AG04450 (cell line): Measurements from ENCODE around the gene RIN3. TPM values are rescaled to one million over a fixed set of nuclear protein-coding genes. Genes with fewer than 3 reads are reported as not detected.

Experiments
- CTCF ChIA-PET: fragments of 300-600, 350-600 bp; formaldehyde crosslinking; extraction: SDS; loops from one replicate; lab custom pipeline; 2022; ENCODE audit warnings: antibody characterized with exemption, inconsistent platforms; lab: Charles Lee
- POLR2A ChIA-PET: fragments of 350-600 bp; formaldehyde crosslinking; extraction: SDS; loops from one replicate; lab custom pipeline; 2021; ENCODE audit warnings: antibody characterized with exemption, inconsistent platforms; lab: Yijun Ruan, JAX
- DNase-seq: peaks from one replicate; pipeline ENCODE4 v3.0.0-alpha.2; 2011; ENCODE audit warnings: low read depth, low spot score
- H3K27ac ChIP-seq: one replicate; pipeline ENCODE4 v1.5.1; 2012; ENCODE audit warnings: low read depth, low read length, control low read depth
- H3K27me3 ChIP-seq: one replicate; pipeline ENCODE4 v1.6.0; 2012; ENCODE audit warnings: low read length; ENCODE audit not compliant: control insufficient read depth, insufficient read depth
- H3K4me3 ChIP-seq: 2 replicates; pipeline ENCODE4 v1.5.1; 2011; ENCODE audit warnings: mild to moderate bottlenecking, low read depth, low read length, control low read depth
- H3K9me3 ChIP-seq: 2 replicates; pipeline ENCODE4 v1.5.1; 2012; ENCODE audit warnings: low read length; ENCODE audit not compliant: control insufficient read depth, insufficient read depth
- polyA plus RNA-seq: library from polyadenylated mRNA; depleted of rRNA; stranded (reverse); fragments of >200 nt; gene quantifications from 2 replicates; pipeline ENCODE4 v1.2.3, GENCODE V29; 2011
- TF ChIP-seq, protein P1 (sequence below): IDR thresholded peaks from 2 replicates; pipeline ENCODE4 v1.5.1; 2011; ENCODE audit warnings: low read depth, low read length, control low read depth, inconsistent platforms

RIN3 gene
- polyA plus RNA-seq, 1 experiment = 3.7 TPM

DNA sequence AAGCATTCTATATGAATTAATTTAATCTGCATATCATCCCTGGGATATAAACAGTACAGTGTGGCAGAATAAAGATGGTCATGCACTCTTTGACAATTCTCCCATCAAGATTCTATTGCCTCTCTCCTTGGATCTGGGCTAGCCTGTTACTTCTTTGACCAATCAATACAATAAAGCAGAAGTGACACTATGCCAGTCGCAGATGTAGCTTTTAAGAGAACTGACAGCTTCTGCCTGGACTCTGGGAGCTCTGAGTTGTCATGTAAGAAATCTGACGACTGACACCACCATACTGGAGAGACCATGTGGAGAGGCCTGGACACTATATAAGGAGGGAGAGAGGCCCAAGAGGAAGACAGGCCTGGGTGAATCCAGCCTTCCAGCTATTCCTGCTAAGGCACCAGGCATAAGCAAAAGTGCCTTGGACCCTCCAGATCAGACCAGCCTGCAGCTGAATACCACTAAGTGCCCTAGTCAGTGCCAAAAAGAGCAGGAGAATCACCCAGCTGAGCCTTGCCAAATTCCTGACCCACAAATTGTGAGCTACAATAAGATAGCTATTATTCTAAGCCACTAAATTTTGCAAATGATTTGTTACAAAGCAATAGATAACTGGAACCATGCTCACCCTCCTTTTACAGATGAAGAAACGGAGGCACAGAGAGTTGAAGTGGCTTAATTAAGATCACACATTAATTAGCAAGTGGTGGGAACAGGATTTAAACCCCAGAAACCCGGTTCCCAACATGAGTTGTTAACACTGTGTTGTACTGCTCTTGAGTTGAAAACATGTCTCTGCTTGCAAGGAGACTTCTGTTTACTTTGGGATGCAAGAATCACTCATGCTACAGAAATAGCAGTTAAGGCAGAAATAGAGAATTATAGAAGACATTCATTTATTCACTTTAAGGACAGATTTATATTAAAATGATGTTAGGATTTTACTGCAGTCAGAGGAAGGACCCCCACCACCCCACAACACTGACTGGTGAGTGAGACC is 84.6 kb downstream of the RIN3 start:
- DNase-seq = no peak
- TF ChIP-seq, protein P1, sequence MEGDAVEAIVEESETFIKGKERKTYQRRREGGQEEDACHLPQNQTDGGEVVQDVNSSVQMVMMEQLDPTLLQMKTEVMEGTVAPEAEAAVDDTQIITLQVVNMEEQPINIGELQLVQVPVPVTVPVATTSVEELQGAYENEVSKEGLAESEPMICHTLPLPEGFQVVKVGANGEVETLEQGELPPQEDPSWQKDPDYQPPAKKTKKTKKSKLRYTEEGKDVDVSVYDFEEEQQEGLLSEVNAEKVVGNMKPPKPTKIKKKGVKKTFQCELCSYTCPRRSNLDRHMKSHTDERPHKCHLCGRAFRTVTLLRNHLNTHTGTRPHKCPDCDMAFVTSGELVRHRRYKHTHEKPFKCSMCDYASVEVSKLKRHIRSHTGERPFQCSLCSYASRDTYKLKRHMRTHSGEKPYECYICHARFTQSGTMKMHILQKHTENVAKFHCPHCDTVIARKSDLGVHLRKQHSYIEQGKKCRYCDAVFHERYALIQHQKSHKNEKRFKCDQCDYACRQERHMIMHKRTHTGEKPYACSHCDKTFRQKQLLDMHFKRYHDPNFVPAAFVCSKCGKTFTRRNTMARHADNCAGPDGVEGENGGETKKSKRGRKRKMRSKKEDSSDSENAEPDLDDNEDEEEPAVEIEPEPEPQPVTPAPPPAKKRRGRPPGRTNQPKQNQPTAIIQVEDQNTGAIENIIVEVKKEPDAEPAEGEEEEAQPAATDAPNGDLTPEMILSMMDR = no peak
- ChIA-PET CTCF (interaction anchor here (3.2 kb wide), 1 partner anchor 9 kb away, joined by 16 read pairs; no protein-coding TSS in a partner anchor), POLR2A (no interaction called here)
- Histone ChIP-seq H3K27me3 (no peaks in the 10 kb centered on the region), H3K27ac (peak overlapping the region; percentile 11), H3K9me3 (peaks cover 4% of the 10 kb centered on the region; the same call in 1 of the 2 replicates), H3K4me3 (no peak overlapping the region)

- Histone ChIP-seq H3K9me3 (peaks cover 4% of the 10 kb centered on the region; the same call in 1 of the 2 replicates), H3K27me3 (no peaks in the 10 kb centered on the region), H3K27ac (peak overlapping the region; percentile 68), H3K4me3 (no peak overlapping the region)
- TF ChIP-seq, protein P1 = no peak
- POLR2A ChIA-PET = interaction anchor here (1.4 kb wide), 1 partner anchor 46 kb away, joined by 4 read pairs; no protein-coding TSS in a partner anchor
- CTCF ChIA-PET = interaction anchor here (0.7 to 3.2 kb wide), 2 partner anchors 10 to 493 kb away, joined by 3 to 16 read pairs; no protein-coding TSS in a partner anchor
- DNase-seq = no peak
These were observed 86.2 kb downstream of the RIN3 start for GRCh38 chr14:92599811-92600210.

DNA sequence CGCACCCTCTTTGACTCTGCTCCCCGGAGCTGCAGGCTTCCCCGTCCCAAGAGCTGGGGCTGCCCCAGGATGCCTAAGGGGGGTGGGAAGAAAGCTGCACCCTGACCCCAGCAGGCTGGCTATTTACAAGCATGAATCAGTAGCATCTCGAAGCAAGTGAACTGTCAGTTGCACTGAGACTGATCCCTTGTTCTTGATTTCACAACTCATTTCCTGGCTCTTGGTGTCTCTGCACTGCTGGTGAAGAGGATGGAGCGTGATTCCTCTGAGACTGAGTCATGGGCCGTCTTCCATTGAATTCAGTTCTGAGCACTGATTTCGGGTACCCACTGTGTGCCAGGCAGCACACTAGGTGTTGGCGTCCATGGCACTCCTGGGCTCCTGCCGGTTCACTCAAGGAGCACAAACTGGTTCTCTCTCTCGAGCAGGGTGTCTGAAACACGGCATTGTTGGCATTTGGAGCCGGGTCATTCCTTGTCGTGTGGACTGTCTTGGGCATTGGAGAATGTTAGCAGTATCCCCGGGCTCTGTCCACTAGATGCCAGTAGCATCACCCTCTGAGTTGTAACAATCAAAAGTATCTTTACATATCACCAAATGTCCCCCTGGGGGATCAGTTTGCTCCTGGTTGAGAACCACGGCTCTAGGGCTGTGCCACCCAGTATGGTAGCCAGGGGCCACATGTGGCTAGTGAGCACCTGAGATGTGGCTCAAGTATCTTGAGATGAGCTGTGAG is 86.9 kb downstream of the RIN3 start:
- peaks cover 4% of the 10 kb centered on the region; the same call in 1 of the 2 replicates for H3K9me3 ChIP-seq
- peak overlapping the region; percentile 68 for H3K27ac ChIP-seq
- ChIA-PET CTCF (interaction anchor here (0.7 to 3.2 kb wide), 3 partner anchors 11 to 494 kb away, joined by 3 to 16 read pairs (median 4); no protein-coding TSS in a partner anchor), POLR2A (interaction anchor here (1.4 kb wide), 1 partner anchor 45 kb away, joined by 4 read pairs; no protein-coding TSS in a partner anchor)
- TF ChIP-seq, protein P1 = peak; percentile 19; the same call in 1 of the 2 replicates
- no peak overlapping the region for H3K4me3 ChIP-seq
- H3K27me3 ChIP-seq = no peaks in the 10 kb centered on the region
- no peak for DNase-seq

DNA sequence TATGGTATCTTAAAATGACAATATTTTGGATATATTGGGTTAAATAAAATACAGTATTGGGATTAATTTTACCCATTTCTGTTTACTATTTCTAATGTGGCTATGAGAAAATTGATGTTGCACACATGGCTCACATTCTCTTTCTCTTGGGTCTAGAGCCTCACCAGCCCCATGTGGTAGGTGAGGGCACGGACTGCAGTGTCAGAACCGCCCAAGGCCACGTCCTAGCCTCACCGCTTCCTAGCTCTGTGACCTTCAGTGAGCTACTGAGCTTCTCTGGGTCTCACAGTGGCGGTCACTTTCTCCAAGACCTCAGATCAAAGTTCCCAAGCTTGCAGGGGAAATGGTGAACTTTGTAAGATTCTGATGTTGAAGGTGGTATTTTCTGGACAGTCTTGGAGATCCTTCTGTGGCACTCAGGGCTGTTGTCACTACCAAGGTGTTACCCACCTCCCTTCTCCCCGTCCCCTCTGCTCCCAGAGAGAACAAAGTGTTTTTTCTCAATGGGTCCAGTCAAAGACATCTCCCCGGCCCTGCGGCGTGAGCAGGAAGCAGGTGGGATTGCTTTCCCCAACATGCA is 87.6 kb downstream of the RIN3 start:
- H3K27ac ChIP-seq = no peak overlapping the region
- POLR2A ChIA-PET = no interaction called here
- H3K4me3 ChIP-seq = no peak overlapping the region
- TF ChIP-seq, protein P1 = no peak
- no peaks in the 10 kb centered on the region for H3K27me3 ChIP-seq
- CTCF ChIA-PET = interaction anchor here (0.8 kb wide), 1 partner anchor 80 kb away, joined by 4 read pairs; no protein-coding TSS in a partner anchor
- H3K9me3 ChIP-seq = peaks cover 4% of the 10 kb centered on the region; the same call in 1 of the 2 replicates
- DNase-seq = no peak
